Thoracic aorta (tissue), 2 donors: ENCODE data around the gene MTF1. TPM values are rescaled to one million over a fixed set of nuclear protein-coding genes. Genes with fewer than 3 reads are reported as not detected.
A peak's percentile ranks its signal among the peaks of the same experiment; 100 is the strongest.

Source experiments
- ATAC-seq: fragments of 150-250 bp; one replicate; pipeline ENCODE4 v1.8.0; 2017; ENCODE audit warnings: low read depth; ENCODE audit not compliant: insufficient number of reproducible peaks, low FRiP score
- DNase-seq: peaks from one replicate; pipeline ENCODE4 v3.0.0-alpha.2; 2020; ENCODE audit warnings: low spot score
- H3K27ac ChIP-seq, 2 donors: fragments of 200-600 bp; sonication (generic); 1 replicate in 1 of 2; 2 replicates in 1 of 2; pipeline ENCODE4 v1.5.1; 2016; ENCODE audit warnings: mild to moderate bottlenecking in 2 of 2, moderate library complexity in 2 of 2
- H3K27me3 ChIP-seq: fragments of 200-600 bp; sonication (generic); replicated peaks from 2 replicates; pipeline ENCODE4 v1.6.0; 2016; ENCODE audit warnings: mild to moderate bottlenecking; ENCODE audit not compliant: insufficient read depth
- H3K36me3 ChIP-seq: fragments of 200-600 bp; sonication (generic); one replicate; pipeline ENCODE4 v1.5.1; 2016
- H3K4me1 ChIP-seq, 2 donors: fragments of 200-600 bp; sonication (generic); 1 replicate in 1 of 2; 2 replicates in 1 of 2; pipeline versions ENCODE4 v1.5.1 to v1.6.0; 2016; ENCODE audit warnings: low read depth in 2 of 2, mild to moderate bottlenecking in 1 of 2; ENCODE audit not compliant: control insufficient read depth in 1 of 2
- H3K4me3 ChIP-seq: fragments of 200-600 bp; sonication (generic); 2 replicates; pipeline ENCODE4 v1.5.1; 2016; ENCODE audit warnings: mild to moderate bottlenecking
- H3K9me3 ChIP-seq: fragments of 200-600 bp; sonication (generic); 2 replicates; pipeline ENCODE4 v1.5.1; 2016
- total RNA-seq, 2 donors: library from RNA; depleted of rRNA; stranded (reverse); fragments of >200 nt; gene quantifications; one replicate each; pipeline versions ENCODE4 v1.1.0 to v1.2.3, GENCODE V29; 2016
- TF ChIP-seq, protein P1 (sequence below): fragments of 200-600 bp; sonication (generic); IDR thresholded peaks from one replicate; pipeline ENCODE4 v1.5.1; 2019; ENCODE audit warnings: antibody characterized with exemption

MTF1 gene
- total RNA-seq, 2 donors from 2014 or later = 4.5 to 9.3 TPM

DNA sequence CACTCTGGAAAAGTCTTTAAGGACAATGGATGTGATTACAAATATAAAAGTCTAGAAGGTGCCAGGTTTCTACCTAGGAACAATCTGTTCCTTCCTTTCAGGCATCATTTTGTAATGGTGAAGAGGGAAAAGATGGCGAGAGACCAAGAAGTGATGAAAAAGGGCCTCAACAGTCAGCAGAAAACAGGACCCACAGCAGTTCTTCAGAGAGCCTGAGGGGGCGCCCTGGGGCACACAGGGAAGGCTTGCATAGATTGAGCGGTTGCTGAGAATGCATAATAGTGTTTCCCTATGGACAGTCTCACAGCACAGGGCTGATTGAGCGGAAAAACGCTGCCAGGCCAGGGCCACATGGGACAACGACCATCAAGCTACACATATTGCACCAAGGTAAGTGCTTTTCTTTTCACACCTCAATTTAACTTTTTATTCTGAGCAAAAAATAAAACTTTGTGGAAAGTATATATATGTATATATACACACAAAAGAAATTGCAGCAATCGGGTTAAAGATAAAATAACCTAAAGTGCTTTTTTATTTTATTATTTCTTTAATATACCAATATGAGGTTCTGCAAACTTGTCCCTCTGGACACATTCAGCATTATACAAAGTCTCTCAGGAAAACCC, 48.3 kb downstream of the MTF1 start:
- TF ChIP-seq, protein P1, sequence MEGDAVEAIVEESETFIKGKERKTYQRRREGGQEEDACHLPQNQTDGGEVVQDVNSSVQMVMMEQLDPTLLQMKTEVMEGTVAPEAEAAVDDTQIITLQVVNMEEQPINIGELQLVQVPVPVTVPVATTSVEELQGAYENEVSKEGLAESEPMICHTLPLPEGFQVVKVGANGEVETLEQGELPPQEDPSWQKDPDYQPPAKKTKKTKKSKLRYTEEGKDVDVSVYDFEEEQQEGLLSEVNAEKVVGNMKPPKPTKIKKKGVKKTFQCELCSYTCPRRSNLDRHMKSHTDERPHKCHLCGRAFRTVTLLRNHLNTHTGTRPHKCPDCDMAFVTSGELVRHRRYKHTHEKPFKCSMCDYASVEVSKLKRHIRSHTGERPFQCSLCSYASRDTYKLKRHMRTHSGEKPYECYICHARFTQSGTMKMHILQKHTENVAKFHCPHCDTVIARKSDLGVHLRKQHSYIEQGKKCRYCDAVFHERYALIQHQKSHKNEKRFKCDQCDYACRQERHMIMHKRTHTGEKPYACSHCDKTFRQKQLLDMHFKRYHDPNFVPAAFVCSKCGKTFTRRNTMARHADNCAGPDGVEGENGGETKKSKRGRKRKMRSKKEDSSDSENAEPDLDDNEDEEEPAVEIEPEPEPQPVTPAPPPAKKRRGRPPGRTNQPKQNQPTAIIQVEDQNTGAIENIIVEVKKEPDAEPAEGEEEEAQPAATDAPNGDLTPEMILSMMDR = peak; percentile 64
- no peak overlapping the region for H3K27ac ChIP-seq
- ATAC-seq (no peak), DNase-seq (no peak)
- no peak overlapping the region for H3K4me3 ChIP-seq
- H3K9me3 ChIP-seq = no peaks in the 10 kb centered on the region
- peaks cover 12 to 26% of the 10 kb centered on the region in 2 donors for H3K4me1 ChIP-seq
- no peaks in the 10 kb centered on the region for H3K27me3 ChIP-seq
- peaks cover 20% of the 10 kb centered on the region for H3K36me3 ChIP-seq

DNA sequence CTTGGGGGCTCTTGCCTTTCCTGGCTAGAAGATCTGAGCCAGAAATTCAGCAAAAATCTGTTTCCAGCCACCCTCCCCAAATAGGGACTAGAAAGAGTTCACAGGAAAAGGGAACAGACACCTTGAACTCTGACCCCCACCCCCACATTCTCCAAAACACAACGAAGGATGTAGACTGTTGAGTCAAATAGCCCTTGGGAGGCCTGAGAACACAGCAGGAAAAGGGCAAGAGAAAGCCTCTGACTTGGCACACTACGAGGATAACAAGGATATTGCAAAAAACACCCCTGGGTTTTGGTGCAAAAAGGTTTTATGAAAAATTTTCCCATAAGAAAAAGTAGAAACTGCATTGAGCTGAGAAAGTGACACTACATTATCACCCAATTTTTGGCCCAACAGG, 49.5 kb downstream of the MTF1 start:
- Histone ChIP-seq H3K4me1 (peaks cover 12 to 30% of the 10 kb centered on the region in 2 donors), H3K36me3 (peaks cover 22% of the 10 kb centered on the region), H3K9me3 (no peaks in the 10 kb centered on the region), H3K4me3 (no peak overlapping the region), H3K27me3 (no peaks in the 10 kb centered on the region), H3K27ac (peak overlapping the region in 1 of 2 donors; percentile 84)
- TF ChIP-seq, protein P1 = no peak
- no peak for DNase-seq
- no peak for ATAC-seq

DNA sequence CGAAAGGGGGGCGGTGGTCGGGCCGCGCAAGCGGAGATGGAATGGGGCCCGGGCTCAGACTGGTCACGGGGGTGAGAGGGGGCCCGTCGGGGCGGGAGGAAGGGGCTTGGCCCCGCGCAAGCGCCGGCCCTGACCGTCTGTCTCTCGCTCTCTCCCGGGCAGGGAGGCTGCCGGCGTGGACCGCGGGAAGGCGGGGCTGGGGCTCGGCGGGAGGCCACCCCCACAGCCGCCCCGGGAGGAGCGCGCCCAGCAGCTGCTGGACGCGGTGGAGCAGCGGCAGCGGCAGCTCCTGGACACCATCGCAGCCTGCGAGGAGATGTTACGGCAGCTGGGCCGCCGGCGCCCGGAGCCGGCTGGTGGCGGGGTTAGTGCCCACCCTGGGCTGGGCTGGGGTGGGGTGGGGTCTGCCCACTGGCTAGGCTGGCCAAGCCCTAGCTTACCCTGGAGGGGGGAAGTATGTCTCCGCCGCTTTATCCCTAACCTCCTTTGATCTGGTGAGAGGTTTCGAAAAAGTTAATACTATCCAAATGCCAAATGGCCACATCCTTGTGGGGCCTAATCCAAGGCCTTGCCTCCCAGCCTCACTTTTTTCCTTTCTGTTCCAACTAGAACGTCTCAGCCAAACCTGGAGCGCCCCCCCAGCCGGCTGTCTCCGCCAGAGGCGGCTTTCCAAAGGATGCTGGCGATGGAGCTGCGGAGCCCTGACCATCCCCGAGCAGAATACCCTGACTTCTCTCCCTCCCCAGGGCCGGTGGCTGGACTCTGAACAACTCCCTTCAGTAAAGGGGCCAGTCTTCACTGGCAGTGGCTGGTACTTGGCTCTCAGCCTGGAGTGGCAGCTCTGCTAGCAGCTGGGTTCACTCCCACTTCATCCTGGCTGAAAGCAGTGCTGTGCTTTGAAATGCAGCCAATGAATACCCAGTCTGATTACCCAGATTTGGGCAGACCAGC, 50.7 kb downstream of the MTF1 start:
- DNase-seq (peak; percentile 21), ATAC-seq (peak; percentile 56)
- Histone ChIP-seq H3K4me1 (peaks cover 12 to 30% of the 10 kb centered on the region in 2 donors), H3K4me3 (peak overlapping the region; percentile 91), H3K27me3 (no peaks in the 10 kb centered on the region), H3K9me3 (no peaks in the 10 kb centered on the region), H3K36me3 (peaks cover 29% of the 10 kb centered on the region), H3K27ac (peak overlapping the region; percentile 84 to 91)
- TF ChIP-seq, protein P1 = no peak

DNA sequence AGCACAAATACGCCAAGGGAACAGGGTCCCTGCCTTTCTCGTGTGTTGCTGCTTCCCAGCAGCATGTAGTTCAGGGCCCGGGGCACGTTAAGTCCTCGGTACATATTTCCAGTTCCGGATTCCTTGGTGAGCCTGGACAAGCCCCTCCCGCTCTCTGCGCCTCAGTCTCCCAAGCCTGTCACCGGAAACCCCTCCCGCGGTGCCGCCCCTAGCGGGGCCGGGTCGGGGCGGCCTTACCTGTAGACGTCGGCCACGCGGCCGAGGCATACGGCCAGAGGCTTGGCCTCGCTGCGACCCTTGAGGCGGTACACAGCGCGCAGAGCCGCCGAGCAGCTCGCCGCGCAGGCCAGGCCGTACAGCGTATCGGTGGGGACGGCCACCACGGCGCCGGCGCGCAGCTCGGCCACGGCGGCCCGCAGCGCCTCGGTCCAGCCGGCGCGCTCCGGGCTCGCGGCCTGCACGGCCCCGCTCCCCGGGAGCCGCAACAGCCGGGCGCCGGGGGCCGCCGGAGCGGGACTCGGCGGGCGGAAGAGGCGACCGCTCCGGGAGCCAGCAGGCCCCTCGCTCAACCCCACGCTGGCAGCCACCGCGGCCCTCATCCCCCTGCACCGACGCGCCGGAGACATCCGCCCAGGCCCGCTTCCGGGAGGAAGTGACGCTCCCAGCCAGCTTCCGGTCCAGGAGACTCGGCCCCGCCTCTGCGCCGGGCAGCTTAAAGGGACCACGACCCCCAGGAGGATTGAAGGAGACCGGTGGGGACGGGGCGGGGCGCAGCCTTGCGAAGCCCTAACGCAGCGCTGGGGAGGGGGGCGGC, 51.6 kb downstream of the MTF1 start, which contains the start of the genes C1orf122 and YRDC:
TSS of gene C1orf122 (plus strand) at position 236 of the 814 bp plus-strand sequence. CDS start 615 bp downstream, outside the sequence.
TSS of gene YRDC (minus strand) at position 654 of the 814 bp plus-strand sequence. CDS start at position 626, 28 bp downstream.
- H3K4me3 ChIP-seq = peak within 1 kb of the TSS; percentile 91
- no peaks in the 10 kb centered on the region for H3K27me3 ChIP-seq
- DNase-seq = peak; percentile 76
- peak within 1 kb of the TSS; percentile 84 to 91 for H3K27ac ChIP-seq
- no peaks in the 10 kb centered on the region for H3K9me3 ChIP-seq
- peaks cover 12 to 30% of the 10 kb centered on the region in 2 donors for H3K4me1 ChIP-seq
- peaks cover 32% of the 10 kb centered on the region for H3K36me3 ChIP-seq
- ATAC-seq = peak; percentile 93
- TF ChIP-seq, protein P1 = no peak
